ENCODE measurements around the gene INSR. TPM values are rescaled to one million over a fixed set of nuclear protein-coding genes. Genes with fewer than 3 reads are reported as not detected.

The INSR gene
- total RNA-seq, 4 donors from 2014 or later, result 134 to 252 (median 164) TPM

DNA sequence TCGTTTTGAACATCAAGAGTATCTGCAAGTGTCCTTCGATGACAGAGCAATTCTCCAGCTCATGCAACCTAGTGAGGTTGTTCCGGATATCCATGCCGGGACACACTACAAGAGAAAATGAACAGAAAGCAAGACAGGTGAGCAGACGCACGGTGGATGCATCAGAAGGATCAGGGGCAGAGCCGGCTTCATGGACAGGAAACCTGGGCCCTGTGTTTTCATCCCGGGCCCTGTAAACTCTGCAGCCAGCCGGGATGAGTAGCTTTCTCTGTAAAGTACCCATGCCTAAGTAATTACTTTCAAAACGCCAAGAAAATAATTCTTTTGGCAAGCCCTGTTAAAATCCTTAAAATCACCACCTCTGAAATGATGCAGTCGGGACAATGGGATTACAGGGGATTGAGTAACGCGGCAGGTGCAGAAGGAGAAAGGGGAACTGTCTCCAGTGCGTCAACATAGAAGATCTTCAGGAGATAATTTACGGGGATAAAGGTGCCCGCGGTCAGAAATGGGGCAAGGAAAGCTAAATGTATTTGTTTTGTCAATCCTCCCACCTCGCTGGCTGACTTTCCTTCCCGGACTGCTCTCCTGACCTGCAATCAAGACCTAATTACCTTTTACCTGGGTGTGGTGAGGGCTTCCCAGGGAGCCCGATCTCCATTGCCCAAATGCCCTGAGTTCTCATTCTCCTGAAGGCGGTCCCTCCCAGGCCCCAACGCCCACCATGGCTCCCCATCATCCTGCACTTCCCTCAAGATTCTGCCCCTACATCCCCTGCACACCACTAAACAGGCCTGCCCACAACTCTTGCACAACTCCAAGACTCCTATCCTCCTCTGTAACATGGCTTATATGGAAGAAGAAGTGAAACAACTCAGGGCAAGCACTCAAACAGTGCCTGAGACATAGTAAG, 26.2 kb downstream of the INSR start:
- TF ChIP-seq POLR2AphosphoS5 (IDR thresholded peaks at IDR 0.05), result no peak
- TF ChIP-seq, protein P1, sequence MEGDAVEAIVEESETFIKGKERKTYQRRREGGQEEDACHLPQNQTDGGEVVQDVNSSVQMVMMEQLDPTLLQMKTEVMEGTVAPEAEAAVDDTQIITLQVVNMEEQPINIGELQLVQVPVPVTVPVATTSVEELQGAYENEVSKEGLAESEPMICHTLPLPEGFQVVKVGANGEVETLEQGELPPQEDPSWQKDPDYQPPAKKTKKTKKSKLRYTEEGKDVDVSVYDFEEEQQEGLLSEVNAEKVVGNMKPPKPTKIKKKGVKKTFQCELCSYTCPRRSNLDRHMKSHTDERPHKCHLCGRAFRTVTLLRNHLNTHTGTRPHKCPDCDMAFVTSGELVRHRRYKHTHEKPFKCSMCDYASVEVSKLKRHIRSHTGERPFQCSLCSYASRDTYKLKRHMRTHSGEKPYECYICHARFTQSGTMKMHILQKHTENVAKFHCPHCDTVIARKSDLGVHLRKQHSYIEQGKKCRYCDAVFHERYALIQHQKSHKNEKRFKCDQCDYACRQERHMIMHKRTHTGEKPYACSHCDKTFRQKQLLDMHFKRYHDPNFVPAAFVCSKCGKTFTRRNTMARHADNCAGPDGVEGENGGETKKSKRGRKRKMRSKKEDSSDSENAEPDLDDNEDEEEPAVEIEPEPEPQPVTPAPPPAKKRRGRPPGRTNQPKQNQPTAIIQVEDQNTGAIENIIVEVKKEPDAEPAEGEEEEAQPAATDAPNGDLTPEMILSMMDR (IDR thresholded peaks at IDR 0.05), result no peak
- in situ Hi-C loops (cut with MboI; ENCODE audit: low pct_ligation_motif_present in 1 of 4, low pct_unique_long_range_greater_than_20kb in 1 of 4, low sequenced_read_pairs in 3 of 4) (no loop called here), intact Hi-C loops (cut with DNase I; ENCODE audit: low total_unique reads) (no loop called here)
- H3K4me1 ChIP-seq, result peaks cover 3 to 31% (median 18%) of the 10 kb centered on the region in 4 donors
- no peaks in the 10 kb centered on the region for H3K36me3 ChIP-seq
- H3K4me3 ChIP-seq, result no peak overlapping the region
- 43 to 64% methylated on average over 9 to 22 of the region's 22 CpGs for WGBS, 2 donors (ENCODE audit: low coverage in 1 of 2)
- no peaks in the 10 kb centered on the region for H3K27me3 ChIP-seq
- H3K27ac ChIP-seq, result peak overlapping the region; percentile 36 to 69 (median 48)
- no peaks in the 10 kb centered on the region for H3K9me3 ChIP-seq
- DNase-seq, result peak; percentile 57

DNA sequence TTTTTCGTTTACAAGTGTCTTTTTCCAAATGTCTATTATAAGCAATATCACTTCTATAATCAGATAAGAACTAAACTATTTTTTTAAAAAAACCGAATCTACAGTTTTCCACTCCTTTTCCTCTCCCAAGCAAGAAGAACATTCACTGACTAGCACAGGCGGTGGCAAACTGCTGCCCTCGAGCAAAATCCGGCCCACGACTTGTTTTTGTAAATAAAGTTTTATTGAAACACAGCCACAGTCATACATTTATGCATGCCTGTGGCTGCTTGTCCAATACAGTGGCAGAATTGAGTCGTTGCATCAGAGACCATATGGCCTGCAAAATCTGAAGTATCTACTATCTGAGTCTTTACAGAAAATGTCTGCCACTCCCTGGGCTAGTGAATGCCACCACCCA, 27.4 kb downstream of the INSR start:
- DNase-seq, result no peak
- Histone ChIP-seq H3K4me3 (no peak overlapping the region), H3K4me1 (peaks cover 3 to 37% (median 19%) of the 10 kb centered on the region in 4 donors), H3K36me3 (no peaks in the 10 kb centered on the region), H3K9me3 (no peaks in the 10 kb centered on the region), H3K27me3 (no peaks in the 10 kb centered on the region), H3K27ac (peak overlapping the region in 1 of 4 donors; percentile 71)
- intact Hi-C loops (cut with DNase I; ENCODE audit: low total_unique reads), result no loop called here
- in situ Hi-C loops (cut with MboI; ENCODE audit: low pct_ligation_motif_present in 1 of 4, low pct_unique_long_range_greater_than_20kb in 1 of 4, low sequenced_read_pairs in 3 of 4), result no loop called here
- WGBS, 2 donors (ENCODE audit: low coverage in 1 of 2), result 93 to 98% methylated on average over 6 to 7 of the region's 7 CpGs
- no peak for TF ChIP-seq EP300 (IDR thresholded peaks at IDR 0.05; ENCODE audit: low read depth)
- no peak for TF ChIP-seq POLR2AphosphoS5 (IDR thresholded peaks at IDR 0.05)
- TF ChIP-seq, protein P1 (IDR thresholded peaks at IDR 0.05), result no peak
- no peak for TF ChIP-seq POLR2A (IDR thresholded peaks at IDR 0.05)

DNA sequence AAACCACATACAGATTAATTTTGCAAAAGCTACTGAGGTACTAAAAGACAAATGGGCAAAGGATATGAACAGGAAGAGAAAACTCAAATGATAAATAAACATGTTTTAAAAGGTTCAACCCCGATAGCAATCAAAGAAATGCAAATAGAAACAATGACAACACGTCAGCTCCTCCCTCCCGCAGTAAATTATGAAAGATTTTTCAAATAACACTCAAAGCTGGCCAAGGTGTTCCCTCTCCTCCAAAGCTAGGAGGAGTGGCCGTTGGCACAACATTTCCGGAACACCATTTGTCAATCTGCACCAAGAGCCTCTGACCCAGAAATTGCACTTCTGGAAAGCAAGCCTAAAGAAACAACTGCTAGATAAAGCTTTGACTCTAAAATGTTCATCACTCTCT, 28.3 kb downstream of the INSR start:
- peak overlapping the region; percentile 38 to 71 (median 55) for H3K27ac ChIP-seq
- peak in 1 of 3 donors; percentile 22 for TF ChIP-seq POLR2AphosphoS5 (IDR thresholded peaks at IDR 0.05)
- TF ChIP-seq, protein P1 (IDR thresholded peaks at IDR 0.05), result no peak
- H3K4me1 ChIP-seq, result peaks cover 3 to 40% (median 19%) of the 10 kb centered on the region in 4 donors
- H3K4me3 ChIP-seq, result no peak overlapping the region
- H3K27me3 ChIP-seq, result no peaks in the 10 kb centered on the region
- WGBS, 2 donors (ENCODE audit: low coverage in 1 of 2), result 22 to 33% methylated on average over 5 of the region's 5 CpGs
- DNase-seq, result peak; percentile 61
- in situ Hi-C loops (cut with MboI; ENCODE audit: low pct_ligation_motif_present in 1 of 4, low pct_unique_long_range_greater_than_20kb in 1 of 4, low sequenced_read_pairs in 3 of 4), result no loop called here
- H3K36me3 ChIP-seq, result no peaks in the 10 kb centered on the region
- no peaks in the 10 kb centered on the region for H3K9me3 ChIP-seq
- intact Hi-C loops (cut with DNase I; ENCODE audit: low total_unique reads), result no loop called here

DNA sequence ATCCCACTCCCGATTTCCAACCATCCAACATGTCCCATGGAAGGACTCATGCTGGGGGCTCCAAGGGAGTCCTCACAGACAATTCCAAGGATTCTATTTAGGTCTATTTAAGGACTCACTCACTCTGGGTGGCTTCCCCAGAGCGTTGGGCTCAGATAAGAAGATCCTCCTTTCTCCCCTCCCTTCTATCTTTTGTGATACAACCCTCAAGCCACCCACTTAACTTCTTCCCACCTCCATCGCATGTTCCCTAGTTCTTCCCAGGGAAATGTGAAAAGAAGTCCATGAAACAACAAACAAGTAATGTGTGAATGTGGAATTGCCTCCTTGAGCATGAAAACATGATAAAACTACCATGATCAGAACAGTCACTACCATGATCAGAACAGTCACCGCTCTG, 29.4 kb downstream of the INSR start:
- in situ Hi-C loops (cut with MboI; ENCODE audit: low pct_ligation_motif_present in 1 of 4, low pct_unique_long_range_greater_than_20kb in 1 of 4, low sequenced_read_pairs in 3 of 4) (no loop called here), intact Hi-C loops (cut with DNase I; ENCODE audit: low total_unique reads) (no loop called here)
- Histone ChIP-seq H3K27ac (peak overlapping the region in 1 of 4 donors; percentile 69), H3K4me1 (peaks cover 3 to 40% (median 21%) of the 10 kb centered on the region in 4 donors), H3K27me3 (no peaks in the 10 kb centered on the region), H3K36me3 (no peaks in the 10 kb centered on the region), H3K4me3 (no peak overlapping the region), H3K9me3 (no peaks in the 10 kb centered on the region)
- no peak for DNase-seq
- TF ChIP-seq POLR2AphosphoS5 (IDR thresholded peaks at IDR 0.05) (no peak), POLR2A (IDR thresholded peaks at IDR 0.05) (no peak), EP300 (IDR thresholded peaks at IDR 0.05; ENCODE audit: low read depth) (no peak)
- TF ChIP-seq, protein P1 (IDR thresholded peaks at IDR 0.05), result no peak
- 88 to 90% methylated on average over 2 to 4 of the region's 4 CpGs for WGBS, 2 donors (ENCODE audit: low coverage in 1 of 2)

All from transverse colon (tissue), 4 donors.